GM19468 (cell line): ENCODE measurements around the gene NFYA.

ENCODE experiments used
- ATAC-seq: cut with Tn5 transposase; IDR thresholded peaks from one replicate; pipeline ENCODE4 v1.9.1; 2021; ENCODE audit warnings: mild to moderate bottlenecking, moderate library complexity, moderate number of reproducible peaks; ENCODE audit not compliant: unreplicated experiment; ENCODE audit errors: extremely low read depth

Gene NFYA

GRCh38 chr6:41045664-41046063 is 27.1 kb upstream of the NFYA start:
- ATAC-seq: no peak

- ATAC-seq: no peak
Observed at GRCh38 chr6:41046084-41046483, 26.7 kb upstream of the NFYA start.

- ATAC-seq: no peak
Observed at GRCh38 chr6:41047306-41047705, 25.5 kb upstream of the NFYA start.

GRCh38 chr6:41047745-41048732 is 24.7 kb upstream of the NFYA start:
- no peak for ATAC-seq

GRCh38 chr6:41049521-41049920 is 23.3 kb upstream of the NFYA start:
- ATAC-seq: no peak

GRCh38 chr6:41049955-41050354 is 22.8 kb upstream of the NFYA start:
- no peak for ATAC-seq

- ATAC-seq: no peak
Observed at GRCh38 chr6:41050536-41050935, 22.2 kb upstream of the NFYA start.

- no peak for ATAC-seq
Observed at GRCh38 chr6:41051873-41052272, 20.9 kb upstream of the NFYA start.

- ATAC-seq: no peak
Observed at GRCh38 chr6:41053041-41053440, 19.7 kb upstream of the NFYA start, which contains the start of gene APOBEC2. APOBEC2 (plus strand) TSS chr6:41053202; CDS start chr6:41053348, 146 bp downstream.

GRCh38 chr6:41054511-41054910 is 18.3 kb upstream of the NFYA start:
- no peak for ATAC-seq

GRCh38 chr6:41055149-41055548 is 17.6 kb upstream of the NFYA start:
- ATAC-seq: no peak

- no peak for ATAC-seq
Observed at GRCh38 chr6:41056768-41057490, 15.8 kb upstream of the NFYA start.

- no peak for ATAC-seq
Observed at GRCh38 chr6:41058783-41059181, 14.0 kb upstream of the NFYA start.

GRCh38 chr6:41059556-41059955 is 13.2 kb upstream of the NFYA start:
- no peak for ATAC-seq

GRCh38 chr6:41061196-41061726 is 11.5 kb upstream of the NFYA start:
- ATAC-seq: no peak

GRCh38 chr6:41062056-41062455 is 10.7 kb upstream of the NFYA start:
- ATAC-seq: no peak

GRCh38 chr6:41063884-41064285 is 8.9 kb upstream of the NFYA start:
- no peak for ATAC-seq

- ATAC-seq: no peak
Observed at GRCh38 chr6:41064841-41065240, 7.9 kb upstream of the NFYA start.

GRCh38 chr6:41065550-41066026 is 7.2 kb upstream of the NFYA start:
- no peak for ATAC-seq

GRCh38 chr6:41066867-41067304 is 5.9 kb upstream of the NFYA start:
- ATAC-seq: no peak

GRCh38 chr6:41071501-41071922 is 1.3 kb upstream of the NFYA start:
- ATAC-seq: no peak
